Renal pelvis (tissue), 4 donors: ENCODE results near the gene RBM15B. TPM values are rescaled to one million over a fixed set of nuclear protein-coding genes. Genes with fewer than 3 reads are reported as not detected.

Source experiments
- DNase-seq: peaks from one replicate; pipeline ENCODE4 v3.0.0-alpha.2; 2013
- polyA plus RNA-seq, 3 donors: library from polyadenylated mRNA; unstranded; fragments of 120-200 nt; gene quantifications; one replicate each; pipeline ENCODE4 v1.2.1, GENCODE V29; 2013; ENCODE audit not compliant: insufficient read length in 3 of 3

RBM15B gene
- polyA plus RNA-seq, 3 donors = 36.8 to 45.5 (median 44.7) TPM

DNA sequence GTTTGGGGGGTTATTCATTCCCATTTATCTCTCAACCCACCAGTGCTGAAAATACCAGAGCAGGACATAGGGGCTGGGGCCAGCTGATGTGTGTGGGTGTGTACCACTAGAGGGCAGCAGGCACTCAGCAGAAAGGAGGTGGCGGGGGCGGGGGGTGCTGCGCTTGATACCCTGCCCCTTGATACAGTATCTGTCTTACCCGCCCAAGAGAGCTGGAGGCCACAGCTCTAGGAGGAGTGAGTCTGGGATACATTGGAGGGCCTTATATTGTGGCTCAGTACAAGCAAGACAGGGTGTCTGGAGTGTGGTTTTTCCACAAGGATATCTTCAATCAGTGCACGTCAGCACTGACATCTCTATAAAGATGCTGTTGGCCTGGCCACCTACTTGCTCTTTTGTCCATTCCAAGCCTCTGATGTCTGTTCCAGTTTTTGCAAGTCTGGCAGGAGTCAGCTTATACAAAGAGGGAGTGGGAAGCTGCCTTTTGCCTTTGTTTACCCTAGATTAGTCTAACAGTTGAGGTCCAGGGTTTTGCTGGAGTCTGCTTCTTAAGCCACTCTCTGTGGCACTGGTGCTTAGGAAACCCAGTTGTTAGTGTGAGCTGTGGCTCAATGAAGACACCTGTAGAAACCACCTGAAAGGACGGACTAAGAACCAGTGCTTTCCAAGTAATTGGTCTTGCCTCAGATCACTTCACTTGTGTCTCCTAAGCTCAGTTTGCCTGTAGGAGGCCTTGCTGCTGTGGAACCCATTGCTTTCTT lies 1.5 kb upstream of the RBM15B start:
- DNase-seq = peak; percentile 41

DNA sequence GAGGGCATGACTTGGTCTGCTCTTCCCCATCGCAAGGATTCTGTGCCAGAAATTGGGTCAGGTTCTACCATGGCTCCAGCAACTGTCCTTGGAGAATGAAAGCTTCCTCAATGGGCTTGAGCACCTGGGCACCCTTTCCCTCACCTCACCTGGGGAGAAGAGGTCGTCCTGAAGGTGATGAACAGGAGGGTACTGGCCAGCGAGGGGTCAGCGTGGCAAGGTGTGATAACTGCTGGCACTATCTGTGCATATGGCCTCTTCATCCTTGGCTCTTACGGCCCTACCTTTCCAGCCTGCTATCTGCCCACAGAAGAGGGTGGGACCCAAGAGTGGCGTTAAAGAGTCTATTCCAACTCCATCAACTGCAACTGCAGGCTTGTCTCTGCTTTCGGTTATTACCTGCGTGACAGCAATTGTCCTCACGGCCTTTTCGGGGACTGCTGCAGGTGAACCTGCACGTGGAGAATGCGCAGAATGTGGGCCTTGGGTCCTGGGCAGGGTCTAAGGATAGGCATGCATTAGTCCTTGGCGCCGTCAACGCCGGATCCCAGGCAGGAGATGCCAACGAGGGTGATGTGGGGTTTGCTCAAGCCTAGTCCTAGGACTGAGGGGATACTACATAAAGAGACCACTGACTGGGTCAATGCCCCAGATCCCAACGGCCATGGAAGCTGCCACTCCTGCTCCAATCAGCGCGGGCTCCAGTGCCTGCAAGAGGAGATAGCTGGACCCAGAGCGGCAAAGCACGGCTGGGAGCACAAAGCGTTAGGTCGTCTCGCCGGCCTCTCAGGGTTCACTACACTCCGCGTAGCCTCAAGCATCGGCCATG lies 625 bp upstream of the RBM15B start:
- DNase-seq = no peak

DNA sequence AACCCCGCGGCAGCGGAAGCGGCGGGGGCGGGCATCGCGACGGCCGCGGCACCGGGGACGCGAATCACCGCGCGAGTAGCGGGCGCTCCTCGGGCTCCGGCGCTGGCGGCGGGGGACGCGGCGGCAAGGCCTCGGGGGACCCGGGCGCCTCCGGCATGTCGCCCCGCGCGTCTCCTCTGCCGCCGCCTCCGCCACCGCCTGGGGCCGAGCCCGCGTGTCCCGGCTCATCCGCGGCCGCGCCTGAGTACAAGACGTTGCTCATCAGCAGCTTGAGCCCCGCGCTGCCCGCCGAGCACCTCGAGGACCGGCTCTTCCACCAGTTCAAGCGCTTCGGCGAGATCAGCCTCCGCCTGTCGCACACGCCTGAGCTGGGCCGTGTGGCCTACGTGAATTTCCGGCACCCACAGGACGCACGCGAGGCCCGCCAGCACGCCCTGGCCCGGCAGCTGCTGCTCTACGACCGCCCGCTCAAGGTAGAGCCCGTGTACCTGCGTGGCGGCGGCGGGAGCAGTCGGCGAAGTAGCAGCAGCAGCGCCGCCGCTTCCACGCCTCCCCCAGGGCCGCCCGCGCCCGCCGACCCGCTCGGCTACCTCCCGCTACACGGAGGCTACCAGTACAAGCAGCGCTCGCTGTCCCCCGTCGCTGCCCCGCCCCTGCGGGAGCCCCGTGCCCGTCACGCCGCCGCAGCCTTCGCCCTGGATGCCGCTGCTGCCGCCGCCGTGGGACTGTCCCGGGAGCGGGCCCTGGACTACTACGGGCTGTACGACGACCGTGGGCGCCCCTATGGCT lies 675 bp downstream of the RBM15B start:
- peak; percentile 23 for DNase-seq

DNA sequence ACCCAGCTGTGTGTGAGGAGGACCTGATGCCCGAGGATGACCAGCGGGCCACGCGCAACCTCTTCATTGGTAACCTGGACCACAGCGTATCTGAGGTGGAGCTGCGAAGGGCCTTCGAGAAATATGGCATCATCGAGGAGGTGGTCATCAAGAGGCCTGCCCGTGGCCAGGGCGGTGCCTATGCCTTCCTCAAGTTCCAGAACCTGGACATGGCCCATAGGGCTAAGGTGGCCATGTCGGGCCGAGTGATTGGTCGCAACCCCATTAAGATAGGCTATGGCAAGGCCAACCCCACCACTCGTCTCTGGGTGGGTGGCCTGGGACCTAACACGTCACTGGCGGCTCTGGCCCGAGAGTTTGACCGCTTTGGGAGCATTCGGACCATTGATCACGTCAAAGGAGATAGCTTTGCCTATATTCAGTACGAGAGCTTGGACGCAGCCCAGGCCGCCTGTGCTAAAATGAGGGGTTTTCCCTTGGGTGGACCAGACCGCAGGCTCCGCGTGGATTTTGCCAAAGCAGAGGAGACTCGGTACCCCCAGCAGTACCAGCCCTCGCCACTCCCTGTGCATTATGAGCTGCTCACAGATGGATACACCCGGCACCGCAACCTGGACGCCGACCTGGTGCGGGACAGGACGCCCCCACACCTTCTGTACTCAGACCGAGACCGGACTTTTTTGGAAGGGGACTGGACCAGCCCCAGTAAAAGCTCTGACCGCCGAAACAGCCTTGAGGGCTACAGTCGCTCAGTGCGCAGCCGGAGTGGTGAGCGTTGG lies 1.5 kb downstream of the RBM15B start:
- no peak for DNase-seq

DNA sequence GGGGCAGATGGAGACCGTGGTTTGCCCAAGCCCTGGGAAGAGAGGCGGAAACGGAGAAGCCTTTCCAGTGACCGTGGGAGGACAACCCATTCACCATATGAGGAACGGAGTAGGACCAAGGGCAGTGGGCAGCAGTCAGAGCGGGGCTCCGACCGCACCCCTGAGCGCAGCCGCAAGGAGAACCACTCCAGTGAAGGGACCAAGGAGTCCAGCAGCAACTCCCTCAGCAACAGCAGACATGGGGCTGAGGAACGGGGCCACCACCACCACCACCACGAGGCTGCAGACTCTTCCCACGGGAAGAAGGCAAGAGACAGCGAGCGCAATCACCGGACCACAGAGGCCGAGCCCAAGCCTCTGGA lies 2.0 kb downstream of the RBM15B start:
- no peak for DNase-seq

DNA sequence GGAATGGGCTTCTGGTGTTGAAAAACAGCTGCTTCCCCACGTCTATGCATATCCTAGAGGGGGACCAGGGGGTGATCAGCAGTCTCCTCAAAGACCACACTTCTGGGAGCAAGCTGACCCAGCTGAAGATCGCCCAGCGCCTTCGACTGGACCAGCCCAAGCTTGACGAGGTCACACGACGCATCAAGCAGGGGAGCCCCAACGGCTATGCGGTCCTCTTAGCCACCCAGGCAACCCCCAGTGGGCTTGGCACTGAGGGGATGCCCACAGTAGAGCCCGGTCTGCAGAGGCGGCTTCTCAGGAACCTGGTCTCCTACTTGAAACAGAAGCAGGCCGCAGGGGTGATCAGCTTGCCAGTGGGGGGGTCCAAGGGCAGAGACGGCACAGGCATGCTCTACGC lies 2.5 kb downstream of the RBM15B start:
- DNase-seq = no peak

DNA sequence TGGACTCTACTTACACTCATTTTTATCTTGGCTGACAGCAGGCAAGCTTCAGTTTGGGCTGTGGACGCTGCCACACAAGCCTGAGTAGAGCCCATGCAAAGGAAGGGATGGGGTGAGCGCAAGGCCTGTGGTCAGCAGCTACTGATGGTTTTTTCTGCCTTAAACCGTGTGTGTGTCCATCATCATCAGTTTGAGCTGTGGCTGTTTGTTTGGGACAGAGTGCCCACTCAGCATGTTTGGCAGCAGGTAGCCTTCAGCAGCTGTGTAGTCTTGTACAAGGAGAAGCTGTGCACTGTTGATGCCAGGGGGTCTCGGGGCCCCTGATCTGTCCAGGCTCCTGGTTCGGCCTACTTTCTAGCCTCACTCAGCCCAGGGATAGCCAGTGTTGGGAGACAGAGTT lies 3.5 kb downstream of the RBM15B start:
- no peak for DNase-seq

DNA sequence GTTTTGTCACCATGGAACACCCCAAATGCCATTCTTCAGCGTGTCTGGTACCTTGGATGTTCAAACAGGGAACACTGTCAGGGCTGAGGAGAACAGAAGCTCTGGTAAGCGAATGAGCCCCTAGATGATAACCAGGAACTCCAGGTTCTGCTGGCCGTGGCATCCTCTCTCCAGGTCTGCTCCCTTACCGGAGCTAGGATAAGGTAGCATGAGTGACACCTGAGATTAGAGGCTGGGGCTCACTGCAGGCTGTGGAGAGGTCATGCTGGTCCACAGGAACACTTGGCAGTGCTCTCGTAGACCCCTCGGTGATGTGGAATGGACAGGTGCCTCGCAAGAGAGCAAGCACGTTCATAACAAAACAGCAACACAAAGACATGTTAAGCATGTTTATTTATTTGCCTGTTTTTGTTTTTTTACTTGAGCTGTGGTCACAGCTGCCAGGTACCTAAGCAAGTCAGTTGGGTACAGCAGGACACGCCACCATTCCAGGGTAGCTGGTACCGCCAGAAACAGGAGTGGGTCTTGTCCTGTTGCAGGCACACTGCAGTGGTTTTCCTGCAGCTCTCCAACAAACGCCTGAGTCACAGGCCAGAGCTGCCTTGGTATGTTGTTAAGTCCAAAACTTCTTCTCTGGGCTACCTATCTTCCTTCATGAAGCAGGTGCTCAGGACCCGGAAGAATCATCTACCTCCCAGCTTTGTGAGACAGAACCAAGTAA lies 4.6 kb downstream of the RBM15B start:
- DNase-seq = no peak

DNA sequence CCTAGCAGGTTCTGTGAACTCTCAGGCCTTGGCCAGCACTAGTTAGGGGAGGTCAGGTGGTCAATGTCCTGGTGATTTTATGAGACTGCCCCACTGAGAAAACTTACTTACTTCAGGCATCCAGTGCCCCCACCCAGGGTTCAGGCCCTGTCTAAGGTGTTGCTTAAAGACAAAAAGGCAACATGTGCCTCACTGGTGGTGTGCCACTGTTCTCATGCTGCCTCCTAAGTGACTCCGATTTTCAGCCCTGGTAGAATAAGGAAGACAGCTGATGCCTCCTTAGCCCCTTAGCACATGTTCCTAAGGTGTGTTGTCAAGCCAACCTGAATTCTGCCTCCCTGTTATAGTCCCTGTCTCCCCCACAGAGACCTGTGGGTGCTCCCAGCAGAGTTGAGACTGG lies 5.3 kb downstream of the RBM15B start:
- no peak for DNase-seq

DNA sequence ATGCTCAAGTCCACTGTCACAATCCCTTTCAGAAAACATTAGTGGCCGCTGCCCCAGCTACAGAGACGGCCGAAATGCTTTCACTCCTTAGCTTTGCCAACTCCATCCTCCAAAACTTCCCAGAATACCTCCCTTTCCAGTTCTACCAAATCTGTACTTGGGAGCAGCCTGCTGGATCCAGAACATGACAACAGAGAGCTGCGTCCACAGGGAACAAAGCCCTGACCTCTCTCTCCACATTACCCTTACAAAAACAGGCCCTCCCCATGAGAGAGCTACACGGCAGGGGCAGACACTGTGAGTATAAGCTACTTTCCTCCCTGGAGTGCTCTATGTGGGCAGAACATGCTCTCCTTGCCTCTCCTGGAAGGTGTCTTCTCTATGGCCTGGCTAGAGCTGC lies 6.3 kb downstream of the RBM15B start:
- DNase-seq = no peak

DNA sequence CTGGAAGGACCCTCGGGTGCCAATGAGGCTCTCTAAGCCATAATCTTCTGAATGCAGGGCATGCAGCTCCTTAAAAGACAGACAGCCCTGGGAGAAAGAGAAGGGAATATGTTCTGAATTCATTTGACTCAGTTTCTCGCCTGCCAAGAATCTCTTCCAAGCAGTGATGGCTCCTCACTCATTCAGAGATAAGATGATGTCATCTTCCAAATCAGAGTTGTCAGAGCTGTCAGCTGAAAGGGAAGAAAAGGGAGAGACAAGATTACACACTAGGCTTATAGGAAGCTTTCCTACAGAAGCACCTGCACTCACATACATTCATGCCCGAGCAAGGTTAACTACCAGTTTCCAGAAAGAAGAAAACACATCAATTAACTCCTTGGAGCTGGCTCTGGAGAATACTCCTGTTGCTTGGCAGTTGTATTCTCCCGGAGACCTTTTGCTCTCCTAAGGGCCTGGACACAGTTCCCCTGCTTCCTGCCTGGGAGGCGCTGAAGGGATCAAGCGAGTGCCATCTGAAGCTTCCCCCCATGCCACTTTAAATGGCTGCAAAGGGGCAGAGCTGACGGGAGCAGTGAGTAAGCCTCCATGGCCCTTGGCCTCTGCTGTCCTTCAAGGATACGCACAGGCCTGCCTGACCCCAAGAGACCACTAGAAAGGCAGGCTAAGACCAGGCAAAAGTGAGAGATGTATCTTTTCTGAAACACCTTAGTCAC lies 7.7 kb downstream of the RBM15B start:
- no peak for DNase-seq

DNA sequence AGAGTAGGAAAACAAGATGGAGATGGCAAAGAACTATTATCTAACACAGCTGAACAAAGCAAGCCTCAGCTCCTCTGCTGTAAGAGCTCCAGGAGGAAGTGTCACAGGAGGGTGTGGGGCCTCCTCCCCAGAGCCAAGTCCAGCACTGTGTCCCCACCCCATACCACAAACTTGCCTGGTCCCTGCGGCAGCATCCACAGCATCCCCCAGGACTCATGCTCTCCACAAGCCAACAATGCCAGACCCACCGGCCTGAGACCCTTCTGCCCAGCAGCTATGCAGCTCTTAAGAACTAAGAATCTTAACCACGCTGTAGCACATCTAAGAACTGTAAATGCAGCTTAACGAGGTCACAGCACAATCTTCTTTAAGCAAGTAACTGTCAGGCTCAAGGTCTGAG lies 9.1 kb downstream of the RBM15B start:
- no peak for DNase-seq

DNA sequence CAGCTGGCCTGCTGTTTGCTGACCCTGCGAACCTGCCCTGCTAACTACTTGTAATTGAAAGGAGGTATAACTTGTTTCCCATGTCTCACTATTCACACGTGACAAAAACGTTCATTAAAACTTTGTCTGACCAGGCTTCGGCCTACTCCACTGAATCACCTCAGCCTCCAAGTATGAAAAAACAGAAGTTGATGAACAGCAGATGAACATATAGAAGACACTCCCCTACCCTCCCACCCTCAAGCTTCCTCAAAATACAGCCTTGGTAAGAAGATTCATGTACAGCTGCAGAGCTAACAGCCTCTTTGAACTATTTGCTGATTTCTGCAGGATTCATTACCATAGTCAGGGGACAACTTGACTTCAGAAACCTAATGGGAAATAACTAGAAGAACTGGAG lies 10.7 kb downstream of the RBM15B start:
- DNase-seq = no peak

DNA sequence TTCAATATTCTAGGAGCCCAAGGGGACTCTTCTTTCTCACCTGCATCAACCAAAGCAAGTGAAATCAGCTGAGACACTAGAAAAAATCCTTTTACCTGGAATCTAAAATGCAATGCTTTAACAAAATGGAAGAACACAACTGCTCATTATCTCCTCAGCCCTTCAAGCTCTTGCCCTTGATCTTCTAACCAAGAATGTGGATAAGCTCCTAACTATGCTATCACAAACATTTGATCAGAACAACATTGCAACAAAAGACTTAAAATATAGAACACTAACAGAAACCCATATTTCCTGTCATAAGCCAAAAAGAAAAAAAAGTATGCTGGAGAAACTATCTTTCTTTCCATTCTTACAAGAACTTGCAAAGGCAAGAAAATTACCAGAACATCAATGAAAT lies 12.6 kb downstream of the RBM15B start:
- DNase-seq = no peak

DNA sequence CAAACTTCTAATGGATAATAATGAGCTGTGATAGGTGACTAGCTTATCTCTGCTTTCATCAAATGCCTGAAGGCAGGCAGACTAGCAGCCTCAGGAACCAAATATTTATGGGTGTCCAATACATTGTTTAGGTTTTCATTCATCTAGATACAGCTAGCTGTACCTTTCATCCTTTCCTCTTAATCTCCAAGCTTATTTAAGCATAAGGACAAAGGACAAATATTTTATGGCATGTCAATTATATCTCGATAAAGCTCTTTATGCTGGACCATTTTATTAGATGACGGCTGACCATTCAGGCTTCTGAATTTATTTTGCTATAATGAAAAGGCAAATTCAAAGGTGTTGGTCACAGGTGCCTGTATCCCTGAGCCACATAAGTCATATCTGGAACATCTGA lies 16.9 kb downstream of the RBM15B start:
- DNase-seq = no peak

DNA sequence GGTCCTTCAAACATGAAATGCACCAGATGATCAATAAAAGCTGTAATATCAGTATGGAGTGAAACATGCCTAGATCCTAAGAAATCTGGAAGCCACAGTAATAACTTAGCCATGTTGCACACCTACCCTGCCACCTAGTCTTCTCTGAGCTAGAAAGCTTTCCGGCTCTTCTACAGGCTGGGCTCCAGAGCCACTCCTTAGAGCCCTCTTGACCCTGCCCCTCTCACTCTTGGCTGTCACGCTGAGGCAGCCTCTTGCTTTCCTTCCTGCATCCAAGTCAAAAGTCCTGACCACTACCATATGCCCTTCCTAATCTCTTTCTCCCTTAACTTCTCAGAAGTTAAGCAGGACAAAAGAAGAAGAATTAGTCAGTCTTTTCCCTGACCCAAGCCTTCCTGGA lies 17.7 kb downstream of the RBM15B start:
- DNase-seq = no peak

DNA sequence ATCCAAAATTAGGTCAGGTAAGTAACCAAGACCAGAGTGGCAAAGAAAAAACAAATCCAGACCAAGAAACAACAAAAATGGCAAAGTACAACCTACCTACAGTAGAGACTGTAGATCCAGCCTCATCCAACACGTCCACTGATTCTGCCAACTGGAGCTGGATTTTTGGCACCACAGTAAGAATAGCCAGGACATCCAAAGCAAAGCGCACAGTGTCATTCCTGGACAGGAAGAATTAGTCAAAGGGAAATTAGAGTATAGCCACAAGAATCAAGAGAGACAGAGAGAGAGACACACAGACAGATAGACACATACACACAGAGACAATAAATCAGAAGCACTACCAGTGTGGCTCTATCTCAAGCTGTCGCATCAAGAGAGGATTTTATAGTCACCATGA lies 31.1 kb downstream of the RBM15B start:
- DNase-seq = no peak

DNA sequence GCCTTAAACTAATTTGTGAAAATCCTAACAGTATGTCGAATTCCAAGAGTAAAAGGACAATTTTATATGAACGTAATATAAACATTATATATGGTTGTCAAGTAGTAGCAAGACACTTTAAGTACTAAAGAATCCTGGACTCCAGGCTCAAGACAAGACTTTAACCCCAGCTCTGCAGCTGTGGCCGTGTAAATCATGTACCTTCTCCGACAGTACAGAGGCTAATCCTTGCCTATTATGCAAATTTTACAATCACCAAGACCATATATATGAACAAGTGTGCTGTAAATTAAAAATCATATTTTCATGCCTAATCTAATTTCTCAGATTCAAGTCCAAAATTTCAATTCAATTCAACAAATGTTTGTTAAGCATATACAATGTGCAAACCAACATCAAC lies 35.8 kb downstream of the RBM15B start:
- no peak for DNase-seq

DNA sequence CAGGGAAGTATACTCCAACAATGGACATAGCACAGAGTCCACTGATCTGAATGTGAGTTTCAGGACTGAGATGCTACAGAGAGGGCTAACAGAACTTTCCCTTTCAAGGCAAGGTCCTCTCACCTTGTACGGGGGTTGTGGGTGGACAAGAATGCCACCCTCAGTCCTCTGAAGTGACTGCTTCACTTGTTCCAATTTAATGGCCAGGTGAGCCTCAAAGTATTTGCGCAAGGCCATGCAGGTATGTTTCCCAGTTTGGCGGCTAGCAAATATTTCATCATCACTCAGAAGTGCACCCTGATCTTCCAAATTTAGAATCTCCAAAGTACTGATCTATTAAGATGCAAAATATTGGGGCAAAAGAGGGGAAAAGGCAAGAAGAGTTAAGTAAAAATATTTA lies 38.1 kb downstream of the RBM15B start:
- no peak for DNase-seq

DNA sequence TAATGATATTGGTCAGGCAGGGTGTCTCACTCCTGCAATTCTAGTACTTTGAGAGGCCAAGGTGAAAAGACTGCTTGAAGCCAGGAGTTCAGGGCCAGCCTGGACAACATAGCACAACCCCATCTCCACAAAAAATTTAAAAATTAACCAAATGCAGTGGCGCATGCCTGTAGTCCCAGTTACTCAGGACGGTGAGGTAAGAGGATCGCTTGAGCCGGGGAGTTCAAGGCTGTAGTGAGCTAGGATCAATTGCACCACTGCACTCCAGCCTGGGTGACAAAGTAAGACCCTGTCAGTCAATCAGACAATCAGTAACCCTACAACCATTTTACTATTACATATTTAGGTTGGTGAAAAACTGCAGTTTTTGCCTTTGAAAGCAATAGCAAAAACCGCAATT lies 43.0 kb downstream of the RBM15B start:
- no peak for DNase-seq
